PC-3 (cell line): ENCODE results near the gene NEUROG1. TPM values are rescaled to one million over a fixed set of nuclear protein-coding genes. Genes with fewer than 3 reads are reported as not detected.

Source experiments
- ATAC-seq: fragments of 200-7000 bp; cut with Tn5 transposase; 2 replicates; pipeline ENCODE4 v1.9.1; 2020; ENCODE audit warnings: mild to moderate bottlenecking, moderate library complexity
- BruUV-seq: library from RNA; stranded (reverse); fragments of 400-500 nt; replicated peaks from 2 replicates; lab custom pipeline; 2021; lab: Mats Ljungman, UMichigan
- CTCF ChIA-PET: fragments of 300-600 bp; sonication (Branson Sonifier 250); formaldehyde crosslinking; loops from one replicate; lab custom pipeline; 2022; ENCODE audit warnings: antibody characterized with exemption; lab: Charles Lee
- POLR2A ChIA-PET: fragments of 300-600 bp; sonication (Branson Sonifier 250); formaldehyde crosslinking; loops from one replicate; lab custom pipeline; 2022; ENCODE audit warnings: antibody characterized with exemption; ENCODE audit not compliant: unreplicated experiment; lab: Charles Lee
- DNase-seq: peaks from one replicate; pipeline ENCODE4 v3.0.0-alpha.2; 2015
- H2AFZ ChIP-seq: fragments of 300-600 bp; sonication (generic); 2 replicates; pipeline ENCODE4 v1.6.0; 2016; ENCODE audit warnings: antibody characterized with exemption, low read length
- H3F3A ChIP-seq: fragments of 300-600 bp; sonication (generic); one replicate; pipeline ENCODE4 v1.6.0; 2017; ENCODE audit warnings: antibody characterized with exemption, low read length, control low read depth, mild to moderate bottlenecking; ENCODE audit not compliant: unreplicated experiment
- H3K27ac ChIP-seq: fragments of 300-600 bp; sonication (generic); 2 replicates; pipeline ENCODE4 v1.5.1; 2016; ENCODE audit warnings: mild to moderate bottlenecking, low read length
- H3K27me3 ChIP-seq: fragments of 300-600 bp; sonication (generic); 2 replicates; pipeline ENCODE4 v1.6.1; 2016; ENCODE audit warnings: low read length, mixed read lengths
- H3K36me3 ChIP-seq: fragments of 300-600 bp; sonication (generic); 2 replicates; pipeline ENCODE4 v1.6.1; 2016; ENCODE audit warnings: low read depth, mixed run types, low read length, mixed read lengths
- H3K4me1 ChIP-seq: fragments of 300-600 bp; sonication (generic); 2 replicates; pipeline ENCODE4 v1.5.1; 2016; ENCODE audit warnings: low read length; ENCODE audit not compliant: insufficient read depth
- H3K4me2 ChIP-seq: fragments of 300-600 bp; sonication (generic); 2 replicates; pipeline ENCODE4 v1.6.0; 2016; ENCODE audit warnings: low read length
- H3K4me3 ChIP-seq: fragments of 300-600 bp; sonication (generic); 2 replicates; pipeline ENCODE4 v1.5.1; 2016; ENCODE audit warnings: mild to moderate bottlenecking, low read length, mixed read lengths
- H3K79me2 ChIP-seq: fragments of 300-600 bp; sonication (generic); 2 replicates; pipeline ENCODE4 v1.6.1; 2017; ENCODE audit warnings: low read length, mixed read lengths
- H3K9ac ChIP-seq: fragments of 300-600 bp; sonication (generic); 2 replicates; pipeline ENCODE4 v1.6.0; 2016; ENCODE audit warnings: mild to moderate bottlenecking, low read length
- H3K9me2 ChIP-seq: fragments of 300-600 bp; sonication (generic); replicated peaks from 2 replicates; pipeline ENCODE4 v1.6.1; 2016; ENCODE audit warnings: mixed run types, low read length, mixed read lengths
- H3K9me3 ChIP-seq: fragments of 300-600 bp; sonication (generic); 2 replicates; pipeline ENCODE4 v1.6.1; 2016; ENCODE audit warnings: low read length, mixed read lengths
- H4K20me1 ChIP-seq: fragments of 300-600 bp; sonication (generic); 2 replicates; pipeline ENCODE4 v1.6.1; 2016; ENCODE audit warnings: low read length, mixed read lengths
- EZH2 ChIP-seq: fragments of 300-600 bp; sonication (generic); IDR thresholded peaks from one replicate; pipeline ENCODE4 v1.6.1; 2017; ENCODE audit warnings: antibody characterized with exemption, mild to moderate bottlenecking, low read length; ENCODE audit not compliant: unreplicated experiment
- EZH2phosphoT487 ChIP-seq: fragments of 300-600 bp; sonication (generic); IDR thresholded peaks from 2 replicates; pipeline ENCODE4 v1.6.1; 2018; ENCODE audit warnings: mild to moderate bottlenecking, antibody characterized with exemption, low read length, borderline replicate concordance
- intact Hi-C: fragments of 100-400 bp; cut with micrococcal nuclease; formaldehyde crosslinking; loops from 2 replicates; pipeline ENCODE4 v1.9.0; 2023
- total RNA-seq: library from RNA; depleted of rRNA; stranded (reverse); fragments of >200 nt; gene quantifications from 2 replicates; pipeline ENCODE4 v1.2.3, GENCODE V29; 2014
- TF ChIP-seq, protein P1 (sequence below): fragments of 300-600 bp; sonication (generic); conservative IDR thresholded peaks from 2 replicates; pipeline ENCODE4 v1.5.1; 2017; ENCODE audit warnings: antibody characterized with exemption, low read depth, mild to moderate bottlenecking, low read length

NEUROG1 gene
- total RNA-seq, 1 experiment from 2014 or later, result not detected

DNA sequence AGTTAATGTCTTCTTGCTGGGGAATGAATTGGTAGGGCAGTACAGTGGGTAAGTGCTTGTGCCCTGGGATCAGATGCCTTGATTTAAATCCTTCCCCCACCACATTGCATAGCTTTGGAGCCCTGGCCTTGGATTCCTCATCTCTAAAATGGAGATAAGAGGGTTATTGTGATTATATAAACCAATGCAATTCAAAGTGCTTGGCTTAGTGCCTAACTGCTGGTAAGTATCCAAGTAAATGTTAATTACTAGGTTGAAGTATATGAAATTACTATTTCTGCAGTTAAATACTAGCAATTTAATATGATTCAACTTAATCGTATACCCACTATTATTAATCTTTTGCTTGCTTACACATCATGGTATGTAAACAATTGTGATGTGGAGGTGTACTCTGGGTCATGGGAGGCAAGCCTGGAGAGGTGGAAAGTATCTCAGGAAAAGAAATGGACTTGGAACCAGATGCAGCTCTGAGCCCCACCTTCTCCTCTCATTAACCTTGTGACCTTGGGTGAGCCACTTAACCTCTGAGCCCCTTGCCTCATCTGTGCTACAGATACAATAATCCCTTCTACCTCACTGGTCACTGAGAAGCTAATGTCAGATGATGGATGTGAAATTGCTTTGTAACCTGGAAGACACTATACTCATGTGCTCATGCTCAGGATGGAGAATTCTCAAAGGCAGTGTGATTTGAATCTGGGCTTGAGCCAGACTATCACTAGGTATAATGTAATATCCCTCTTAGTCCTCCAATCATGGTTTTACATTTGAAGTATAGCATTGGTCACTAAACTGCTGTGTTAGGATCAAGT is 23.8 kb downstream of the NEUROG1 start:
- H3K27me3 ChIP-seq, result no peaks in the 10 kb centered on the region
- no peak overlapping the region for H3K4me2 ChIP-seq
- no peaks in the 10 kb centered on the region for H4K20me1 ChIP-seq
- DNase-seq (no peak), ATAC-seq (no peak)
- ChIA-PET CTCF (no interaction called here), POLR2A (no interaction called here)
- H3K9ac ChIP-seq, result no peak overlapping the region
- H3K36me3 ChIP-seq, result no peaks in the 10 kb centered on the region
- TF ChIP-seq EZH2, result no peak
- no peak for TF ChIP-seq EZH2phosphoT487
- TF ChIP-seq, protein P1, sequence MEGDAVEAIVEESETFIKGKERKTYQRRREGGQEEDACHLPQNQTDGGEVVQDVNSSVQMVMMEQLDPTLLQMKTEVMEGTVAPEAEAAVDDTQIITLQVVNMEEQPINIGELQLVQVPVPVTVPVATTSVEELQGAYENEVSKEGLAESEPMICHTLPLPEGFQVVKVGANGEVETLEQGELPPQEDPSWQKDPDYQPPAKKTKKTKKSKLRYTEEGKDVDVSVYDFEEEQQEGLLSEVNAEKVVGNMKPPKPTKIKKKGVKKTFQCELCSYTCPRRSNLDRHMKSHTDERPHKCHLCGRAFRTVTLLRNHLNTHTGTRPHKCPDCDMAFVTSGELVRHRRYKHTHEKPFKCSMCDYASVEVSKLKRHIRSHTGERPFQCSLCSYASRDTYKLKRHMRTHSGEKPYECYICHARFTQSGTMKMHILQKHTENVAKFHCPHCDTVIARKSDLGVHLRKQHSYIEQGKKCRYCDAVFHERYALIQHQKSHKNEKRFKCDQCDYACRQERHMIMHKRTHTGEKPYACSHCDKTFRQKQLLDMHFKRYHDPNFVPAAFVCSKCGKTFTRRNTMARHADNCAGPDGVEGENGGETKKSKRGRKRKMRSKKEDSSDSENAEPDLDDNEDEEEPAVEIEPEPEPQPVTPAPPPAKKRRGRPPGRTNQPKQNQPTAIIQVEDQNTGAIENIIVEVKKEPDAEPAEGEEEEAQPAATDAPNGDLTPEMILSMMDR, result no peak
- no peaks in the 10 kb centered on the region for H3K9me3 ChIP-seq
- no peak overlapping the region for H2AFZ ChIP-seq
- H3K4me1 ChIP-seq, result no peaks in the 10 kb centered on the region
- H3F3A ChIP-seq, result no peaks in the 10 kb centered on the region
- H3K79me2 ChIP-seq, result no peaks in the 10 kb centered on the region
- H3K4me3 ChIP-seq, result no peak overlapping the region
- no TSS peak for BruUV-seq
- H3K9me2 ChIP-seq, result no peaks in the 10 kb centered on the region
- H3K27ac ChIP-seq, result no peak overlapping the region
- intact Hi-C loops, result no loop called here

DNA sequence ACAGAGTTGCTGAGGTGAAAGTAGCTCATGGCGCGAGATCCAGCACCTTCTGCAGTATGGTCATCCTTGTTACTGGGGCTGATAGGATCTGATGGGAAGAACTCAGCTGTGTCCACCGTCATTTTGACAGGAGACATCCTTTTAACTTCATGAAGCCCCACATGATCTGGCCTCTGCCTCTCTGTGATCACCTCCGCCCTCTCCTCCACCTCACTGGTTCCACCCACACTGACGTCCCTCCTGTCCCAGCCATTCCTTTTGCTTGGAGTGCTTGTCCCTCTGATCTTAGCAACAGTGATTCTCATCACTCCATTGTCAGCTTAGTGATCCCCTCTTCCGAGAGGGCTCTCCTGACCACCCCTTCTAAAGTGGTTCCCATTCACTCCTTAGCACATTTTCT is 25.8 kb downstream of the NEUROG1 start:
- no peaks in the 10 kb centered on the region for H3F3A ChIP-seq
- ATAC-seq, result no peak
- H3K27ac ChIP-seq, result no peak overlapping the region
- TF ChIP-seq EZH2 (no peak), EZH2phosphoT487 (no peak)
- TF ChIP-seq, protein P1, result no peak
- H3K27me3 ChIP-seq, result no peaks in the 10 kb centered on the region
- intact Hi-C loops, result no loop called here
- H3K4me2 ChIP-seq, result no peak overlapping the region
- H3K9ac ChIP-seq, result no peak overlapping the region
- ChIA-PET CTCF (no interaction called here), POLR2A (no interaction called here)
- H3K4me3 ChIP-seq, result no peak overlapping the region
- no peaks in the 10 kb centered on the region for H4K20me1 ChIP-seq
- BruUV-seq, result no TSS peak
- no peaks in the 10 kb centered on the region for H3K9me2 ChIP-seq
- no peaks in the 10 kb centered on the region for H3K79me2 ChIP-seq
- no peaks in the 10 kb centered on the region for H3K36me3 ChIP-seq
- no peaks in the 10 kb centered on the region for H3K9me3 ChIP-seq
- H3K4me1 ChIP-seq, result peaks cover 11% of the 10 kb centered on the region
- DNase-seq, result no peak
- no peak overlapping the region for H2AFZ ChIP-seq

DNA sequence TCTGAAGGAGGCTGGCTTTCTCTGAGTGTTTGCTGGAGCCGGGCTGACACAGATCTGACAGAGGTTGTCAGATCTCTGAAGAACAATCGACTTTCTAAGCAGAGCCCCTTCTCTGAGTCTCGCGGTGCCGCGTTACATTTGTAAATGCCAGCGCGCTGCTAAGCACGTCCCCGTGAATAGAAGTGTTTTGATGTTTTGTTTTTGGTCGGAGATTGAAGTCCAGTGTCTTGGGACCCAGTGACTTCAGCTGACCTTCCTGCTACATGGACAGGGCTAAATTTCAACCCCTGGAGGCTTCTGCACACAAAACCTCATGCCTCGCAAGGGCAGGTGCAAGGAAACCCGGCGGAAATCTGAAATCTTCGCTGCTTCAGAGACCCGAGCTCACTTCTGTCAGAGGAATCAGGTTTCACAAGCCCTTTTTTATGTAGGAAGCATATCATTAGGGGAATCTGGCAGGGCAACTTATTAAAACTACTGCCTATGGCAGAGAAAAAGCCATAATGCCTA is 27.2 kb downstream of the NEUROG1 start:
- no peak for TF ChIP-seq EZH2
- TF ChIP-seq, protein P1, result no peak
- no peak for TF ChIP-seq EZH2phosphoT487
- Histone ChIP-seq H2AFZ (no peak overlapping the region), H3K36me3 (no peaks in the 10 kb centered on the region)

More for the DNA sequence above, 27.2 kb downstream of the NEUROG1 start:
- Histone ChIP-seq H3K27me3 (no peaks in the 10 kb centered on the region), H4K20me1 (no peaks in the 10 kb centered on the region), H3F3A (no peaks in the 10 kb centered on the region), H3K4me3 (no peak overlapping the region), H3K9ac (no peak overlapping the region), H3K9me3 (no peaks in the 10 kb centered on the region), H3K9me2 (no peaks in the 10 kb centered on the region), H3K4me1 (peaks cover 11% of the 10 kb centered on the region), H3K4me2 (no peak overlapping the region), H3K79me2 (no peaks in the 10 kb centered on the region), H3K27ac (no peak overlapping the region)
- no TSS peak for BruUV-seq
- ChIA-PET POLR2A (no interaction called here), CTCF (no interaction called here)
- ATAC-seq (no peak), DNase-seq (no peak)
- intact Hi-C loops, result no loop called here
